PC-9 (cell line): ENCODE results near the gene MAGEB2.

ENCODE experiments used
- EZH2 ChIP-seq: fragments of 200-600 bp; sonication (generic); IDR thresholded peaks from 2 replicates; pipeline ENCODE4 v1.8.0; 2017; ENCODE audit warnings: antibody characterized with exemption, low read depth
- TF ChIP-seq, protein P1 (sequence below): fragments of 200-600 bp; sonication (generic); conservative IDR thresholded peaks from 2 replicates; pipeline ENCODE4 v1.6.1; 2017; ENCODE audit warnings: mixed run types, antibody characterized with exemption, mild to moderate bottlenecking, moderate library complexity

DNA sequence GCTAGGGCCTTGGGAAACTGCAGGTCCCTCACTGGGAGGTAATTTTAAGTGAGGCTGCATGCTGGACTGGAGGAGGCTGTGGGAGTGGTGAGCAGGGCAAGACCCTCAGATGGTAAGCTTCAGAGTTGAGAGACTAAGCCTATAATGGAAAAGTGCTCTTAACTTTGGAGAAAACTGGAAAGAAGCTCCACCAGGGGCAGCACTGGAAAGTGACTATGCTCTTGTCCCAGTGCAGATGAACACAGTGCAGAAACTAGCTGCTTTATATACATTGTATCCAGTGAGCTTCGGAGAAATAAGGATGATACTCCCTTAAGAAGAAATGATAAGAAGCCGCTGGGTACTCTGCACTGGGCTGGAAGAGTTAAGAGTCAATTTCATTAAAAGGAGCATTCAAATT is 3.2 kb upstream of the MAGEB2 start:
- TF ChIP-seq, protein P1, sequence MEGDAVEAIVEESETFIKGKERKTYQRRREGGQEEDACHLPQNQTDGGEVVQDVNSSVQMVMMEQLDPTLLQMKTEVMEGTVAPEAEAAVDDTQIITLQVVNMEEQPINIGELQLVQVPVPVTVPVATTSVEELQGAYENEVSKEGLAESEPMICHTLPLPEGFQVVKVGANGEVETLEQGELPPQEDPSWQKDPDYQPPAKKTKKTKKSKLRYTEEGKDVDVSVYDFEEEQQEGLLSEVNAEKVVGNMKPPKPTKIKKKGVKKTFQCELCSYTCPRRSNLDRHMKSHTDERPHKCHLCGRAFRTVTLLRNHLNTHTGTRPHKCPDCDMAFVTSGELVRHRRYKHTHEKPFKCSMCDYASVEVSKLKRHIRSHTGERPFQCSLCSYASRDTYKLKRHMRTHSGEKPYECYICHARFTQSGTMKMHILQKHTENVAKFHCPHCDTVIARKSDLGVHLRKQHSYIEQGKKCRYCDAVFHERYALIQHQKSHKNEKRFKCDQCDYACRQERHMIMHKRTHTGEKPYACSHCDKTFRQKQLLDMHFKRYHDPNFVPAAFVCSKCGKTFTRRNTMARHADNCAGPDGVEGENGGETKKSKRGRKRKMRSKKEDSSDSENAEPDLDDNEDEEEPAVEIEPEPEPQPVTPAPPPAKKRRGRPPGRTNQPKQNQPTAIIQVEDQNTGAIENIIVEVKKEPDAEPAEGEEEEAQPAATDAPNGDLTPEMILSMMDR, result no peak
- TF ChIP-seq EZH2, result no peak
